T-helper 2 cell (primary cell): ENCODE measurements around the gene RHOBTB1.
A peak's percentile ranks its signal among the peaks of the same experiment; 100 is the strongest.
"Not testable (repeated sequence)": the region's sequence is repeated elsewhere in the genome, so short reads cannot be mapped to it uniquely, and the experiment has no call there.

Experiments
- DNase-seq, 5 experiments: peaks; one replicate each; pipeline versions ENCODE4 v3.0.0 to v3.0.0-alpha.2; 2012 to 2022

RHOBTB1 gene

DNA sequence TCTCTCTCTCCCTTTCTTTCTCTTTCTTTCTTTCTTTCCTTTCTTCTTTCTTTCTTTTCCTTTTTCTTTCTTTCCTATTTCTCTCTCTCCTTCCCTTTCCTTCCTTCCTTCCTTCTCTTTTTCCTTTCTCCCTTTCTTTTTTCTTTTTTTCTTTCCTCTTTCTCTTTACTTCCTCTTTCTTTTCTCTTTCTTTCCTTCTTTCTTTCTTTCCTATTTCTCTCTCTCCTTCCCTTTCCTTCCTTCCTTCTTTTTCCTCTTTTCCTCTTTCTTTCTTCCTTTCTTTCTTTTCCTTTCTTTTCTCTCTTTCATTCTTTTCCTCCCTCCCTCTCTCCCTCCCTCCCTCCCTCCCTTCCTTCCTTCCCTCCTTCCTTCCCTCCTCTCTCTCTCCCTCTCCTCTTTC is 81.5 kb downstream of the RHOBTB1 start:
- DNase-seq: no peak

DNA sequence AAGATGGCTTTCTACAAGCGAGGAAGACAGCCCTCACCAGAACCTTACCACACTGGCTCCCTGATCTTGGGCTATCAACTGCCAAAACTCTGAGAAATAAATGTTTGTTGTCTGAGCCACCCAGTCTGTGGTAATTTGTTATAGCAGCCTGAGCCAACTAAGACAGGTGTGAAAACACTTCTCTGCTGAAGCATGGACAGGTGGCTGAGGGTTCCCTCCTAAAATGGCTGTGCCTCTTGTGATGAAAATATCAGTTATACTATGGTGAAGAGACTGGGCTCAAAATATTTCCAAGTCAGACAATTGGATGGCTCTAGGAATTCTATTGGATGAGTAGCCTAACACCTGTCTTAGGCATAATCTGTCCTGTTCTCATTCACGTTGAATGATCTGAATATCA is 87.6 kb downstream of the RHOBTB1 start:
- DNase-seq: no peak

DNA sequence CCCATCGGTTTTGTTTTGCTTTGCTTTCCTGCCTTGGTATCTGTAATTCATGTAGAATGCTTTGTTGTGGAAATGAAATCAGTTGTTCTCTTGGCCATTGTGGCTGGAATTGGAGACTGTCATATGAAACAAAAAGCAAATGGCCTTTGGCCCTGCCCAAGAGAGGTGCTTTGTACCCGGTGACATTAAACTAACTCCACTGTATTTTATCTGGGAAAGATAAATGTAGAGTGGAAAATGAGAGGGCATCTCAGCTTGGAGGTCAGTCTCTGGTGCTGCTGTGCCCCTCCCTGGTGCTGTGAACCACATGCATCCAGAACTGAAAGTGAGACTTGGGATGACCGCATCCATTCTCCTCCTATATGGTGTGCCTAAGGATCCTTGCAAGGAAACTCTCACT is 90.3 kb downstream of the RHOBTB1 start:
- DNase-seq: no peak

DNA sequence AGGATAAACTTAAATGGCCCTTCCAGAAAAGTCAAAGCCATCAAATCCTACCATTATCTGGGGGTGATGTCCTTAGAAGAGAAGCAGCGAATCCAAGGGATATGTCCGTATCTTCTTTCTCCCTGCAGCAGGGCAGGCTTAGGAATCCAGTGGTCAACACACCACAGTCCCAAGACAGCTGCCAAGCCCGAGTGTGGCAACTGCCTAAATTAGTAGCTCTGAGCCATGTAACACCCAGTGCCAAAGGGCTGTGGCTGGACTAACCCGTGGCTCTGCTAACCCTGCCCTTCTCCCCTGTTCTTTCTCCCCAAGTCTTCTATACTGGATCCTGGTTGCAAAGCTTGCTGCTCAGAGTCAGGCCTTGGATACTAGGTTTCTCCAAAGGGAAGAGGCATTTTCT is 90.9 kb downstream of the RHOBTB1 start:
- no peak for DNase-seq

DNA sequence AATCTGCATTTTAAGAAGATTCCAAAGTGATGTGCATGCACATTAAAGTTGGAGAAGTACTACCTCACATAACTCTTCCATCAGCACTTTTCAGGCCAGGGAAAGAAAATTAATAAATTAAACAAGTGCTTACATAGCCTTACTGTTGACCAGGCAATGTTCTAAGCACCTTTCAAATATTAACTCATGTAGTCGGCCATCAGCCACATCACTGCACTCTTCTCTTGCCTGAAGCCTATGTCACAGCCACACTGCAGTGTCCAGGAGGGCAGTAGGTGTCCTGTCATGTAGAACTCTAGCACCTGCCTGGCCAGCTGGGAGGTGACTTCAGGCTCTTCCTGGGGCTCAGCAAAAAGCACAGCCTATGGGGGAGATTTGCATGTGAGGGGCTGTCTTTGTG is 94.2 kb downstream of the RHOBTB1 start:
- no peak for DNase-seq

DNA sequence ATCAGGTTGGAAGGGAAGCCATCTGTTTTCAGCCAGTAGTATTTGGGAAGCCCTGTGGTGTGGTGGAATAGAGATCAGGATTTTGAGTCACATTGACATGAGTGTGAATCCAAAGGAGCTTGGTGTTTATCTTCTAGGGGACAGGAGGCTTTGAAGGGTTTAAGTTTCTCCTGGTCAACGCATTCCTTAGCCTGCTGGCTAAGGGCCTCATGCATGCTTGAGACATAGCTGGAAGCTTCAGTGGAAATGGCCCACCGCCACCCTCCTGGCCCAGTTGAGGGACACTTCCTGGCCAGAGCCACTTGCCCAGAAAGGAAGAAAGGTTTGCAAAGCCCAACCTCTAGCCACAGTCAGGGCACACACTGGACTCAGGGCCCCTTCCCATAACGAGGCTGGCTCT is 94.8 kb downstream of the RHOBTB1 start:
- DNase-seq: no peak

DNA sequence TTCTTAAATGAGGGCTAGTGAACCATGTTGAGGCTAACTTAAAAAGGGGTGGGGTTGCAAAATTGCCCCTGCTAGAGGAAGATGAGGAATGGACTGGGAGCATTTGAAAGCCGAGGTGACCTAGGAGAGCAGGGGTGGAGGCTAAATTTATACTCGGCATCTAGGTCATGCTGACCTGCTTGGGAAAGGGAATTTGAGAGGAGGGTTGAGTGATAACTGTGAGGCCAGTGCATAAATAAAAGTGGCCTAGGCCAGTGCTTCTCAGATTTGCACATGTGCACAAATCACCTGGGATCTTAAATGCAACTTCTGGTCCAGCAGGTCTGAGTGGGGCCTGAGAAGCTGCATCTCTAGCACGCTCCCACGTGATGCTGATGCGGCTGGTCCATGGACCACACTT is 95.3 kb downstream of the RHOBTB1 start:
- no peak for DNase-seq

DNA sequence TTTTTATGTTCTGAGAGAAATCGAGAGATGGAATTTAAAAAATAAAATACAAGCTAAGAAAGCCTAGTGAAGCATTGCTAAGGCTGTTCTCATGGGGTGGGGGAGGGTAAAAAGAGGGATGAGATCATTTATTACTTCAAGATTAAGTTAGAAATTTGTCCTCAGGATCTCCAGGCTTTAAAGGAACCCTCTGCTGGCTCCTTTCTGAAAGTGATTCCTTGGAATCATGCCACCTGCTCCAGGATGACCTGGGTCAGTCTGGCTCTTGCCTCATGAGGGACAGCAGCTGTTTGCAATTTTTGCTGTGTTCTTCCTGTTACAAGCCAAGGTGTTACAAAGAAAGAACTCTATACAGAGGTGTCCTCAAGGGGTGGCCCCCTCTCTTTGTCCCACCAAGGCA is 95.9 kb downstream of the RHOBTB1 start:
- no peak for DNase-seq

DNA sequence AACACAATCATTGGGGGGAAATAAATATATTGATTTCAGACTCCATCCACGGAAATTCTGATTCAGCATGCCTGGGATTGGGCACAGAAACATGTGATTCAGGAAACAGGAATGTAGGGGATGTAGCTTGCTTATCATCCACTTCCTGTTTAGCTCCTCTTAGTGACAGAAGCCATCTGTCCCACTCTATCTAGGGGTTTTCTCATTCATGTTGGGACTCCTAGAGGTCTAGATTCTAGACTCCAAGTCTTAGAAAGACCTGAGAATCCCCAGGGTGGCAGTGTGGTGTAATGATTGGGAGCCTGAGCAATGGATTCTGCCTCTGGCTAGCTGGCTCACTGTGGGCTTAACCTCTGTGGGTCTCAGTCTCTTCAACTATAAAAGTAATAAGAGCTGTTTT is 97.8 kb downstream of the RHOBTB1 start:
- DNase-seq: no peak

DNA sequence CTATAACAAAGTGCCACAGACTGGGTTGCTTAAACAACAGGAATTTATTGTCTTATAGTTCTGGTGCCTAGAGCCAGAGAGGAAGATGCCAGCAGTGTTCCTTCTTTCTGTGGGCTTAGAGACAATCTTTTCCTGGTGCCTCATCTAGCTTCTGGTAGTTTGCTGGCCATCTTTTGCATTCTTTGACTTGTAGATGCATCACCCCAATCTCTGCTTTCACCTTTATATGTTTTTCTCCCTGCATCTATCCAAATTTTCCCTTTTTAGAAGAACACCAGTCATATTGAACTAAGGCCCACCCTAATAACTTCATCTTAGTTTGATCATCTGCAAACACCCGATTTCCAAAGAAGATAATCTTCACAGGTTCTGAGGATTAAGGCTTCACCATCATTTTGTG is 98.9 kb downstream of the RHOBTB1 start:
- no peak for DNase-seq

DNA sequence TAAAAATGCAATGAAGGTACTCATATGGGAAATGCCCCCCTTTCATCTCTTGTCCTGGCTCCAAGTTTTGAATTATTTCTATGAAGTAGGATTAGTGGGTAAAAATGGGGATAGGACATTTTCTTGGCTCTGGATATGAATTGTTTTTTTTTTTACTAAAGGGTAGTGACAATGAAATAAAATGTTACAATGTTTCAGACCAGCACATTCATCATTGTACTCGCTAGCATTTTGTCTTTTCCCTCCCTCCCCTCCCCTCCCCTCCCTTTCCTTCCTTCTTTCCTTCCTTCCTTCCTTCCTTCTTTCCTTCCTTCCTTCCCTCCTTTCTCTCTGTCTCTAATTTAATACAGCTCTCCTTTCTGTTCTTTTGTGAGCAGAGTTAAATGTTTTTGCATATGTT is 101.3 kb downstream of the RHOBTB1 start:
- DNase-seq: no peak

DNA sequence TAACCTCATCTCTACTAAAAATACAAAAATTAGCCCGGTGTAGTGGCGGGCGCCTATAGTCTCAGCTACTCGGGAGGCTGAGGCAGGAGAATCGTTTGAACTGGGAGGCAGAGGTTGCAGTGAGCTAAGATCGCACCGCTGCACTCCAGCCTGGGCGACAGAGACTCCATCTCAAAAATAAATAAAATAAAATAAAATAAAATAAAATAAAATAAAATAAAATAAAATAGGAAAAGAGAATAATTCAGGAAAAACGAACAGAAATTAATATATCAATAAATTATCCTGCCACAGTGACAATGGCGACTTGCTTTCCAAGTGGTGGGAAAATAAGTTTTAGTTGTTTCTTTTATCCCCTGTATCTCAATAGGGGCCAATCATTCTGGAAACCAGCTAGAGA is 102.8 kb downstream of the RHOBTB1 start:
- not testable (repeated sequence) for DNase-seq

DNA sequence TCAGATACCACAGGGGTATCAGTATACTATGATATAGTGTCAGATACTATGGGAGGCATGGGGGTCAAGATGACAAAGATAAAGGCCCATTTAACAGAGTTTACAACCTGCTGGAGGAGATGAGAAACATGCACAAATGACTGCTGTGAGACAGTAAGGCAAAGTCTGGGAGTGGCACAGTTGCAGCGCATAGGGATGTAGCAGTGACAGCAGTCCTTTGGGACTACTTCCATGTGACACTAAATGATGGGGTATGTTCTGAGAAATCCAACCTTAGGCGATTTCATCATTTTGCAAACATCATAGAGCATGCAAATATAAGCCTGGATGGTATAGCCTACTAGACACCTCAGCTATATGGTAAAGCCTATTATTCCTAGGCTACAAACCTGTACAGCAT is 108.9 kb downstream of the RHOBTB1 start:
- DNase-seq: no peak

DNA sequence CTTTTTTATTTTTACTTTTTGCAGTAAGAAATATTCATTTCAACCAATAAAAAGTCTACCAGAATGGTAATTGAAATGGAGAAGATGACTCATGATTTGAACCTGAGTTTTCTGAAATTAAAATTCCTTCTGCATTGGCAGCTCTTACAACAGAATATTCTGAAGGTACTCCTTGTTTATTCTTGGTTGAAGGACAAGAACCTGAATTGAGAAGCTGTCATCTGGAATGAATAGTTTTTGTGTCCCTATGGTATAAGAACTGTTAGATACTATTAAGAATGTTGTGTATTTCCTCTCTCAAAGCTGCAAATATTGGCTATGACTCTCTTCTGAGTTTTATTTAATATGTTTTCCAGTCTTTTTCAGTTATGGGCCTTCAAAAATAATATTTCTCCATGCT is 109.6 kb downstream of the RHOBTB1 start:
- DNase-seq: no peak

DNA sequence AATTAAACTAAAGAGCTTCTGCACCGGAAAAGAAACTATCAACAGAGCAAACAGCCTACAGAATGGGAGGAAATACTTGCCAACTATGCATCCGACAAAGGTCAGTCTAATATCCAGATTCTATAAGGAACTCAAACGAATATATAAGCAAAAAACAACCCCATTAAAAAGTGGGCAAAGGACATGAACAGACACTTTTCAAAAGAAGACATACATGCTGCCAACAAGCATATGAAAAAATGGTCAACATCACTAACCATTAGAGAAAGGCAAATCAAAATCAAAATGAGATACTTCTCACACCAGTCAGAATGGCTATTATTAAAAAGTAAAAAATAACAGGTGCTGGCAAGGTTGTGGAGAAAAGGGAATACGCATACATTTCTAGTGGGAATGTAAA is 111.8 kb downstream of the RHOBTB1 start:
- DNase-seq: not testable (repeated sequence)

DNA sequence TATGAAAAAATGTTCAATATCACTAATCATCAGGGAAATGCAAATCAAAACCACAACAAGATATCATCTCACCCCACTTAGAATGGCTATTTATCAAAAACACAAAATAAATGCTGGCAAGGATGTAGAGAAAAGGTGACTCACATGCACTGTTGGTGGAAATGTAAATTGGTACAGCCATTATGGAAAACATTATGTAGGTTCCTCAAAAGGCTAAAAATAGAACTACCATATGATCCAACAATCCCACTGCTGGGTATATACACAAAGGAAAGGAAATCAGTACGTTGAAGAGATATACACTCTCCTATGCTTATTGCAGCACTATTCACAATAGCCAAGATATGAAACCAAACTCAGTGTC is 115.5 kb downstream of the RHOBTB1 start:
- DNase-seq: no peak

DNA sequence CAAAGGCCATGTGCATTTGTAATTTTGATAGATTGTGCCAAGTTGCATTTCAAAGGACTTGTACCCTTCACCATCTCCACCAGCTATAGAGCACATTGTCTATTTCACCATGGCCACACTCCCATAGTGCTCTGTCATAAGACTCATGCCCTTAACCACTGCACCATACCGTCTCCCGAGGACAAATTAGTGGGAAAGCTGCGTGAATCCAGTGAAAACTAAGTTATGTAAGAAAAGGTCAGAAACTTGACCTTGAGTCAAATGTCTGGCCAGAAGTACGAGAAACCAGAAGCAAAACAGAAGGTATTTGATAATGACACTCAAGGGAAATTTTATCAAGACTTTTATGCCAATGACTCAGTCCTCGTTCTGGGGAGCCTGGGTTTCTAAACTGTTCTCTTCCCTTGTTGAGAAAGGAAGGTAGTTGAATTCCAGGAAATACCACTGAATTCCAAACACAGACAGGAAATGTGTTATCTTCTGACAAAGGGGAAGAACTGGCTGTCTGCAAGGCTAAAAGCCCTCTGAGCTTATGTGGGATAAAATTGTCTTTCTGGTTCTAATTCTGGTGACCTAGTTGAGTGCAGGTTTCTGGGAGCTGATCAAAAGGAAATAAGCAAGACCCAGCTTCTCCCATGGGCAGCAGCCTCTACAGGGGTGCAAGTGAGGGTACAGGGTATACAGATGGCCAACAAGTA is 116.0 kb downstream of the RHOBTB1 start:
- no peak for DNase-seq

DNA sequence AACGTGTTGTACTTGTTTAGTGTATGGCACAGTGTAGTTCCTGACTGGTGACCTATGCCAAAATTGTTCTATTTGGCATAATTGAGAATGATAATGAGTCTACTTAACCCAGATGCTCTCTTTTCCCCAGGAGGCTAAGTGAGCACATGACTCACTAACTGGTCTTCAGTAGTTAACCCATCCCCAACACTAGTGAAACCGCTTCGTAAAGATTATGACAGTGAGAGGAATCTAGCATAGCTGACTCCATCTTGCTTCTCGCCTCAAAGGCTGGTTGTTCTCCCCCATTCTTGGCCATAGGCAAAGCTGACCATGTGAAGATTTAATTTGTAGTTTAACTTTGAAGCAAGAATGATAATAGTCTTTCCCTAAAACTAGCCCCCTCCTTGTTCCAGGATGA is 118.5 kb downstream of the RHOBTB1 start:
- no peak for DNase-seq

DNA sequence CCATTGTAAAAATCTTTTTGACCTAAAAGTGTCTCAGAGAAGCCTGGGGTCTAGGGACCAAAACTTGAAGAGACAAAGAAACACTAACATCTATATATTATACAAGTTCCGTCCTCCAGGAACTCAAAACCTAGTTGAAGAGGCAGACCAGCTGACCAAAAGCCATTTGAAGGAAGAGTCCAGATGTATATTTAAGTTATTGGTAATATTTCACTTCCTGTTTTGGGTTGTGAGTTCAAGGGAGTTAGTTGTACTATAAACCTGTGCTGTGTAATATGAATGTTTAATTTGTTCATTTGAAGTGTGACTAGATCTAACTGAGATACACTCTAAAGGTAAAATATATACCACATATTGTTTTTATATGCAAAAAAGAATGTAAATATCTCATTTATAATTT is 120.7 kb downstream of the RHOBTB1 start:
- no peak for DNase-seq

DNA sequence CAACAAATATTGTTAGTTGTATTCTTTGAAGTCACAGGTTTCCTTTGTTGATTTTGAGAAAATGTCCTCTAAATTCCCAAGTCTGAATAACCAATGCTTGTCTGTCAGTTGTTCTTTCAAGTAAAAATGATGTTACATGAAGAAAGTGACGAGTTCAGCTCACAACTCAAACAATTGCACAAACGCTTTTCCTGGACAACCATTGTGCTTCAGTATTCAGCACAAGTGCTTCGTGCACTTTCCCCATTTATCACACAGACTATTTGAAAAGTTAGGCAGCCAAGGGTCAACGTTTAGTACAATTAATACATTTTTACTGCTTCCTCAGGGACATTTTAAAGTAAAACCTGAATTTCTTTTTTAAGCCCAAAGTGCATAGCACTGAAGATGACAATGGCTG is 121.2 kb downstream of the RHOBTB1 start:
- no peak for DNase-seq

DNA sequence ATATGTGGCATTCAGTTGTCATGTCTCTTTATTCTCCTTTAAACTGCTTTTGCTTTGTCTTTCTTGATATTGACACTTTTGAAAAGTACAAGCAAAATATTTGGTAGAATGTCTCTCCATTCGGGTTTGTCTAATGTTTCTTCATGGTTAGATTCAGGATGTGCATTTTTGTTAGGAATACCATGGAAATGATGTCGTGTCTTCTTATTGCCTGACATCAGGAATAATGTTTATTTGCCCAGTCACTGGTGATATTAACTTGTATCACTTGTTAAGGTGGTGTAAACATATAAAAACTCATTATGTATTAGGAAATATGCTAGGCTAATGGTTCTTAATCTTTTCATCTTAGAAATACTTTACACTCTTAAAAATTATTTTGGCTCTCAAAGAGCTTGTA is 122.3 kb downstream of the RHOBTB1 start:
- DNase-seq: no peak

DNA sequence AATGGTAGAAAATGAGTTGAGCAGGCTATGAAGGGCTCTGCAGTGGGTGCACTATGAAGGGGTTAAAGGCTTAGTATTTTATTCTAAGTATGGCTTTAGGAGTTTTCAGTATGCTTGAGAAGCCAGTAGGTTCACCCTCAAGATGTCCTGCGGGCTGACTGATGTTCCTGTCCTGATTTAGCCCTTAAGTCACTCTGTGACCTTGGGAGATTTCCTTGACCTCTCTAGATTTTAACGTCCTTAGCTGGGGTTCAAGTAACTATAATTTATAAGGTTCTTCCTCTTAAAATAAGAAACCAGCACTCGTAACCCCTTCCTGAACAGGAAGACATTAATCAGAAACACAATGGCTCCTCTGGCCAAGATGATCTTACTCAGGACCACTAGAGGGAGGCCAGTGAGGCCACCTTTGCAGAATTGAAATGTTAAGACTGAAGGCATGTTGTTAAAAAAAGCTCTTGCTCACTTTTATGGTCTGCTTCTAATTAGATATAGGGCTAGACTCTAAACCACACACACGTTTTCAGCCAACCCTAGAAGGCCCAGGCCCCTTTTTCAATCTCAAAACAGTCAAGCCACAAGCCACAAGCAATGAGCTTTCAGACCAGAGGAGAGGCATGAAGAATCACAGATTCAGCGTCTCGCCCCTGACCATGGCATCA is 123.8 kb downstream of the RHOBTB1 start:
- DNase-seq: peak in 1 of 5 experiments; percentile 38
